ENCODE results near the gene EPC2.

DNA sequence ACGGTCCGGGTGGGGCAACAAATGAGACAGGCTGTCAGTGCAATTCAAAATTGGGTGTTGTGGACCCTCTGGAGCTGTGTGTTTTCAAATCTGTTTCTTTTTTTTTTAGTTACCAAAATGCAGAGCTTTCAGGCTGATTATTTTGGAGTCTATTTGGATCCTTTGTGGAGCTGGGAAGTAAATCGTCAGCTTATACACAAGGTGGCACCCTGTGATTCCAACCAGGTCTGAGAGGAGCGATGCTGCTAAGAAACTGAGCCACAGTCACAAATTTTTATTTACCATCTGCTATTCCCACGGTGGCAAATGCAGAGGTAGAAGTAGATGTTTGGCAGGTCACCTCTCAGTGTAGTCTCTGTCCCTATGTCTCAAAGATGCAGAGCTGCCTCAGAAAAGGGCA, 3.8 kb upstream of the EPC2 start:
- TF ChIP-seq HDAC6 (IDR thresholded peaks at IDR 0.05; ENCODE audit: low read depth, low read length), result no peak
- TF ChIP-seq POLR2AphosphoS5 (IDR thresholded peaks at IDR 0.05; ENCODE audit: low read depth, low read length), result no peak
- TF ChIP-seq, protein P1, sequence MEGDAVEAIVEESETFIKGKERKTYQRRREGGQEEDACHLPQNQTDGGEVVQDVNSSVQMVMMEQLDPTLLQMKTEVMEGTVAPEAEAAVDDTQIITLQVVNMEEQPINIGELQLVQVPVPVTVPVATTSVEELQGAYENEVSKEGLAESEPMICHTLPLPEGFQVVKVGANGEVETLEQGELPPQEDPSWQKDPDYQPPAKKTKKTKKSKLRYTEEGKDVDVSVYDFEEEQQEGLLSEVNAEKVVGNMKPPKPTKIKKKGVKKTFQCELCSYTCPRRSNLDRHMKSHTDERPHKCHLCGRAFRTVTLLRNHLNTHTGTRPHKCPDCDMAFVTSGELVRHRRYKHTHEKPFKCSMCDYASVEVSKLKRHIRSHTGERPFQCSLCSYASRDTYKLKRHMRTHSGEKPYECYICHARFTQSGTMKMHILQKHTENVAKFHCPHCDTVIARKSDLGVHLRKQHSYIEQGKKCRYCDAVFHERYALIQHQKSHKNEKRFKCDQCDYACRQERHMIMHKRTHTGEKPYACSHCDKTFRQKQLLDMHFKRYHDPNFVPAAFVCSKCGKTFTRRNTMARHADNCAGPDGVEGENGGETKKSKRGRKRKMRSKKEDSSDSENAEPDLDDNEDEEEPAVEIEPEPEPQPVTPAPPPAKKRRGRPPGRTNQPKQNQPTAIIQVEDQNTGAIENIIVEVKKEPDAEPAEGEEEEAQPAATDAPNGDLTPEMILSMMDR (IDR thresholded peaks at IDR 0.05; ENCODE audit: control extremely low read depth in 1 of 3, insufficient read depth in 1 of 3, low read depth in 1 of 3, low read length in 3 of 3), result peak in 2 of 3 experiments; percentile 16 to 21; a peak in 2 of 4 replicates
- TF ChIP-seq POLR2A (IDR thresholded peaks at IDR 0.05; ENCODE audit: control extremely low read depth in 1 of 2, low read depth in 2 of 2, low read length in 2 of 2), result no peak
- peak; percentile 56 to 59 for TF ChIP-seq RAD21 (IDR thresholded peaks at IDR 0.05 in 1 of 2, conservative IDR thresholded peaks at IDR 0.05 in 1 of 2; ENCODE audit: low read depth in 2 of 2, low read length in 2 of 2)
- no peak for TF ChIP-seq EZH2 (IDR thresholded peaks at IDR 0.05; ENCODE audit: low read depth, low read length, severe bottlenecking)
- no peak for TF ChIP-seq HDAC2 (IDR thresholded peaks at IDR 0.05; ENCODE audit: borderline replicate concordance in 1 of 2, low read depth in 2 of 2, low read length in 2 of 2)
- TF ChIP-seq KDM1A (IDR thresholded peaks at IDR 0.05; ENCODE audit: borderline replicate concordance, low read length), result no peak

All from H1 (cell line).